Measurements from ENCODE around the gene GNPAT. TPM values are rescaled to one million over a fixed set of nuclear protein-coding genes. Genes with fewer than 3 reads are reported as not detected.

GNPAT gene
- total and polyA plus RNA-seq, 2 of the 8 experiments (the other 6 are each of a cell fraction or from before 2014, with no cell fraction given), result 22.9 to 47.4 TPM

DNA sequence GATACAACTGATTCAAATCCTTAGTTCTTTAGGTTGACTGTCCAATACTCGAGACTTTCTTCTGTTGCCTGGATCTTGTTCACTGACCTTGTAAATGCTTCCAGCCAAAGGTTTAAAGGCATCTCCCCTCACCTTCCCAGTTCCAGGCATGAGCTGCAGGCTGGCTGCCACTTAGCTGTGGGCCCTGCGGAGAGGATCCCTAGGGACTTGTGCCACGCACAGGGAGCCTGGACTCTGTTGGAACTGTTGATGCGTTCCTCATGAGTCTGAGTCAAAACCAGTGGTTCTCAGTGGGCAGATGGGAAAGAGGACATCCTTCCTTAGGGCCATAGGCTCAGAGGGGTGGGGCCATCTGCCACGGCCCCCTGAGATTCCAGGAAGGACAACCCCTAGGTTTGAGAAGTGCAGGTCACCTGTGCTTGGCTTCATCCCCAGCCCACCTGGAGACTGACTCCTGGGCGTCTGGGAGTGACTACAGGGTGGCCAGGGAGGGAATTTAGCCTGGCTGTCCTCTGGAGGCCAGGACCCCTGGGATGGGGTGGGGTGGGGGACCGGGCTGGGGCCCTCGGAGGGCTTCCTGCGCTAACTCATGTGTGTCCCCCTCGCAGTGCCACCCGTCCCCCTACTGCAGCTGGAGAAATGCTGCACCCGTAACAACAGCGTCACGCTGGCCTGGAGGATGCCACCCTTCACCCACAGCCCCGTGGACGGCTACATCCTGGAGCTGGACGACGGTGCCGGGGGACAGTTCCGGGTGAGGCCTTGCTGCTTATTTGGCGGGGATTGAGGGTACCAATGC lies 37.6 kb upstream of the GNPAT start:
- FAIRE-seq (no peak), DNase-seq (ENCODE audit: low read depth in 1 of 2, low spot score in 2 of 2) (no peak)
- Histone ChIP-seq H2BK12ac (ENCODE audit: low read depth, low read length) (no peak overlapping the region), H3K14ac (ENCODE audit: insufficient read length) (no peak overlapping the region), H3K4me1 (replicated peaks in 1 of 4; ENCODE audit: control insufficient read depth in 3 of 4, insufficient read depth in 4 of 4, low read length in 3 of 4) (no peaks in the 10 kb centered on the region), H3K56ac (replicated peaks; ENCODE audit: insufficient read length, low read depth, low read length) (no peak overlapping the region), H3K79me1 (ENCODE audit: low read depth, low read length) (no peaks in the 10 kb centered on the region), H4K91ac (replicated peaks; ENCODE audit: insufficient read length, low read length) (no peak overlapping the region), H3K79me2 (ENCODE audit: control insufficient read depth in 1 of 2, insufficient read depth in 2 of 2, low read length in 2 of 2) (no peaks in the 10 kb centered on the region), H3K4me3 (ENCODE audit: extremely low read depth in 1 of 4, insufficient read depth in 2 of 4, low read depth in 3 of 4, low read length in 4 of 4) (no peak overlapping the region), H2BK5ac (ENCODE audit: low read depth, low read length) (no peak overlapping the region), H4K20me1 (replicated peaks in 1 of 2; ENCODE audit: control insufficient read depth in 1 of 2, insufficient read depth in 2 of 2, low read length in 2 of 2) (no peaks in the 10 kb centered on the region), H4K5ac (ENCODE audit: insufficient read length, low read depth, low read length) (no peak overlapping the region), H2BK120ac (replicated peaks; ENCODE audit: low read depth, low read length) (no peak overlapping the region), H3K27ac (ENCODE audit: low read depth, low read length) (no peak overlapping the region), H3K9me3 (ENCODE audit: insufficient read depth in 2 of 2, low read depth in 1 of 2, low read length in 1 of 2) (no peaks in the 10 kb centered on the region), H3K23ac (ENCODE audit: insufficient read length) (no peak overlapping the region), H3K36me3 (ENCODE audit: control insufficient read depth in 2 of 4, insufficient read depth in 4 of 4, low read length in 3 of 4) (no peaks in the 10 kb centered on the region), H3K18ac (ENCODE audit: extremely low read depth, low read length) (no peak overlapping the region), H4K8ac (ENCODE audit: extremely low read depth, insufficient read depth, low read length) (no peak overlapping the region), H3K4ac (replicated peaks; ENCODE audit: insufficient read length, low read depth, low read length) (no peak overlapping the region), H2AFZ (ENCODE audit: low read length) (no peak overlapping the region), H3K23me2 (ENCODE audit: low read depth, low read length) (no peaks in the 10 kb centered on the region; the same call in 1 of the 2 replicates), H2AK5ac (ENCODE audit: low read depth, low read length) (no peak overlapping the region), H2BK20ac (ENCODE audit: low read length) (no peak overlapping the region), H3K9ac (replicated peaks in 1 of 4; ENCODE audit: extremely low read depth in 1 of 4, low read depth in 3 of 4, low read length in 3 of 4) (no peak overlapping the region), H3K4me2 (ENCODE audit: insufficient read depth in 1 of 2, low read depth in 2 of 2, low read length in 2 of 2) (no peak overlapping the region), H2BK15ac (ENCODE audit: low read length) (no peak overlapping the region), H3K27me3 (replicated peaks in 1 of 4; ENCODE audit: control insufficient read depth in 3 of 4, extremely low read depth in 1 of 4, insufficient read depth in 3 of 4, low read length in 3 of 4) (peaks cover 0 to 9% (median 3%) of the 10 kb centered on the region in 4 experiments; a peak in 4 of 7 replicates)
- ChIA-PET POLR2A (ENCODE audit: partially characterized antibody) (no interaction called here), CTCF (ENCODE audit: partially characterized antibody) (interaction anchor here (0.8 to 1.4 kb wide), 3 partner anchors 16 to 109 kb away, joined by 3 to 4 read pairs (median 3); no protein-coding TSS in a partner anchor)
- WGBS, 2 experiments (ENCODE audit: extremely low coverage in 1 of 2, insufficient coverage in 1 of 2, insufficient read length in 1 of 2, insufficient replicate concordance in 2 of 2, low coverage in 1 of 2, low lambda C conversion rate in 2 of 2, missing lambda C conversion rate in 1 of 2), result 93% methylated on average over 20 of the region's 21 CpGs; no CpG with 5 or more reads in 1 of the 2 experiments
- no peak for TF ChIP-seq NANOG (IDR thresholded peaks at IDR 0.05; ENCODE audit: insufficient read depth, low read depth, low read length, poor library complexity, severe bottlenecking)
